GM12878 (cell line): ENCODE results near the gene SEMA3C.

Experiments
- EP300 ChIP-seq, 2 experiments: fragments of 150-350 bp in 1 of 2; IDR thresholded peaks; 2 replicates each; pipeline ENCODE4 v1.6.1; 2011 to 2012; ENCODE audit warnings: low read depth in 2 of 2, low read length in 2 of 2, borderline replicate concordance in 1 of 2, improper control_type of control experiment in 1 of 2, inconsistent platforms in 1 of 2; ENCODE audit not compliant: control insufficient read depth in 1 of 2
- POLR2A ChIP-seq: IDR thresholded peaks from 2 replicates; pipeline ENCODE4 v1.6.1; 2011; ENCODE audit warnings: low read depth, mild to moderate bottlenecking, low read length

- TF ChIP-seq POLR2A = no peak
- TF ChIP-seq EP300 (IDR thresholded peaks at IDR 0.05; ENCODE audit: borderline replicate concordance in 1 of 2, control insufficient read depth in 1 of 2, low read depth in 2 of 2, low read length in 2 of 2) = no peak
Measured at GRCh38 chr7:80918399-80918798, 452 bp downstream of the SEMA3C start.
